Measurements from ENCODE around the gene CDK2AP2.

Gene CDK2AP2

DNA sequence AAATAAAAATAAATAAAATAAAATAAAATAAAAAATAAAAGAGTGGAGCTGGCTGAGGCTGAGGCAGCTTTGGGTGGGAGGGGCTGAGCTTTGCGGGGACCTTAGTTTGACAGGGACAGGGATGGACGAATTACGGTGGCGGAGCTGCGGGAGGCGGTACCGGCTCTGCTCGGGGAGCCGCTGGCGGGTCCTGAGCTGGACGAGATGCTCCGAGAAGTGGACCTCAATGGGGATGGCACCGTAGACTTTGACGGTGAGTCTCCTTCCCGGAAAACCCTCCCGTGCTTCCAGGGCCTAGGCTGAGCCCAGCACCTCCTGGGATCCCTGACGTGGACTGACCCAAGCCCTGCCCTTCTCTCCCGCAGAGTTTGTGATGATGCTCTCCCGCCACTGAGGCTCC is 49.7 kb downstream of the CDK2AP2 start:
- no peak overlapping the region for H3K27ac Mint-ChIP-seq (ENCODE audit: low read depth)
- ATAC-seq (replicated peaks; ENCODE audit: extremely low read depth, poor library complexity, severe bottlenecking) (no peak), DNase-seq (ENCODE audit: low spot score in 2 of 2) (no peak)
- no peaks in the 10 kb centered on the region for H3K4me1 Mint-ChIP-seq
- no peaks in the 10 kb centered on the region for H3K27me3 Mint-ChIP-seq
- no peaks in the 10 kb centered on the region for H3K9me3 Mint-ChIP-seq
- H3K4me3 Mint-ChIP-seq: no peak overlapping the region
- H3K36me3 Mint-ChIP-seq (ENCODE audit: insufficient read depth): peaks cover 5% of the 10 kb centered on the region

GRCh38 chr11:67457453-67457852 is 50.5 kb downstream of the CDK2AP2 start:
- Mint-ChIP-seq H3K36me3 (ENCODE audit: insufficient read depth) (peaks cover 5% of the 10 kb centered on the region), H3K4me3 (no peak overlapping the region), H3K27me3 (no peaks in the 10 kb centered on the region), H3K27ac (ENCODE audit: low read depth) (peak overlapping the region; percentile 32), H3K9me3 (no peaks in the 10 kb centered on the region), H3K4me1 (no peaks in the 10 kb centered on the region)
- no peak for DNase-seq (ENCODE audit: low spot score in 2 of 2)
- ATAC-seq (replicated peaks; ENCODE audit: extremely low read depth, poor library complexity, severe bottlenecking): no peak

All from central memory CD8-positive, alpha-beta T cell (primary cell).